Common myeloid progenitor, CD34-positive (primary cell): ENCODE measurements around the gene ERGIC1.

ENCODE experiments used
- CTCF ChIA-PET: fragments of 350-600 bp; sonication (Branson Sonifier 250); formaldehyde crosslinking; loops from one replicate; lab custom pipeline; 2021; ENCODE audit warnings: antibody characterized with exemption; lab: Charles Lee
- POLR2A ChIA-PET: fragments of 350-600 bp; sonication (Branson Sonifier 250); formaldehyde crosslinking; loops from one replicate; lab custom pipeline; 2021; ENCODE audit warnings: antibody characterized with exemption; lab: Charles Lee
- DNase-seq, 3 donors: peaks; one replicate each; pipeline versions ENCODE4 v3.0.0 to v3.0.0-alpha.2; 2013
- H3K27ac ChIP-seq, 2 experiments: 1 replicate in 1 of 2; 2 replicates in 1 of 2; pipeline ENCODE4 v1.7.0; 2013; ENCODE audit warnings: inconsistent platforms in 2 of 2, low read length in 2 of 2, mild to moderate bottlenecking in 2 of 2, low read depth in 1 of 2, moderate library complexity in 1 of 2; ENCODE audit not compliant: severe bottlenecking in 2 of 2, insufficient read depth in 1 of 2, poor library complexity in 1 of 2
- H3K27me3 ChIP-seq, 5 experiments: replicated peaks in 2 of 5; 1 replicate in 3 of 5; 2 replicates in 2 of 5; pipeline versions ENCODE4 v1.6.1 to v1.7.0; 2013; ENCODE audit warnings: low read length in 4 of 5, mild to moderate bottlenecking in 2 of 5, moderate library complexity in 2 of 5, inconsistent platforms in 1 of 5; ENCODE audit not compliant: insufficient read depth in 5 of 5, control insufficient read depth in 4 of 5
- H3K36me3 ChIP-seq, 4 experiments: 1 replicate in 2 of 4; 2 replicates in 2 of 4; pipeline versions ENCODE4 v1.6.1 to v1.7.0; 2013; ENCODE audit warnings: low read length in 3 of 4, control low read depth in 1 of 4, mild to moderate bottlenecking in 1 of 4; ENCODE audit not compliant: control insufficient read depth in 4 of 4, insufficient read depth in 4 of 4
- H3K4me1 ChIP-seq, 4 experiments: 1 replicate in 3 of 4; 2 replicates in 1 of 4; pipeline versions ENCODE4 v1.6.1 to v1.7.1; 2013; ENCODE audit warnings: low read length in 3 of 4, mild to moderate bottlenecking in 3 of 4, control low read depth in 1 of 4, inconsistent platforms in 1 of 4, moderate library complexity in 1 of 4; ENCODE audit not compliant: control insufficient read depth in 4 of 4, insufficient read depth in 4 of 4; ENCODE audit errors: control extremely low read depth in 1 of 4
- H3K4me3 ChIP-seq, 7 experiments: 1 replicate in 4 of 7; 2 replicates in 3 of 7; pipeline versions ENCODE4 v1.5.1 to v1.7.0; 2013; ENCODE audit warnings: mild to moderate bottlenecking in 7 of 7, low read length in 6 of 7, moderate library complexity in 6 of 7, inconsistent platforms in 2 of 7, low read depth in 2 of 7, control low read depth in 1 of 7; ENCODE audit not compliant: insufficient read depth in 4 of 7, control insufficient read depth in 1 of 7; ENCODE audit errors: extremely low read depth in 1 of 7
- H3K9me3 ChIP-seq, 5 experiments: 1 replicate in 4 of 5; 2 replicates in 1 of 5; pipeline versions ENCODE4 v1.6.1 to v1.7.1; 2013; ENCODE audit warnings: low read length in 4 of 5, mild to moderate bottlenecking in 2 of 5, inconsistent platforms in 1 of 5, low read depth in 1 of 5, moderate library complexity in 1 of 5; ENCODE audit not compliant: control insufficient read depth in 4 of 5, insufficient read depth in 2 of 5; ENCODE audit errors: control extremely low read depth in 1 of 5
- WGBS: methylation state at CpG from one replicate; pipeline ENCODE4 v1.1.5; 2013; ENCODE audit not compliant: insufficient coverage; 5-methylcytosine and 5-hydroxymethylcytosine counted together

The ERGIC1 gene

GRCh38 chr5:172942556-172942955, 108.5 kb downstream of the ERGIC1 start:
- Histone ChIP-seq H3K4me1 (peaks cover 0 to 17% (median 12%) of the 10 kb centered on the region in 4 experiments), H3K27ac (no peak overlapping the region), H3K9me3 (no peaks in the 10 kb centered on the region), H3K27me3 (no peaks in the 10 kb centered on the region), H3K36me3 (peaks cover 2 to 88% (median 64%) of the 10 kb centered on the region in 4 experiments), H3K4me3 (no peak overlapping the region)
- 96% methylated on average over 11 of the region's 11 CpGs for WGBS
- POLR2A ChIA-PET: no interaction called here
- DNase-seq: no peak
- CTCF ChIA-PET: interaction anchor here (0.8 to 4.4 kb wide), 9 partner anchors 10 to 242 kb away, joined by 3 to 31 read pairs (median 3); partner anchors contain the start of gene RPL26L1

- H3K9me3 ChIP-seq: no peaks in the 10 kb centered on the region
- WGBS: 55% methylated on average over 13 of the region's 18 CpGs
- DNase-seq: peak; percentile 38 to 88 (median 72)
- ChIA-PET CTCF (interaction anchor here (0.6 to 4.4 kb wide), 11 partner anchors 10 to 464 kb away, joined by 3 to 31 read pairs (median 3); no protein-coding TSS in a partner anchor), POLR2A (interaction anchor here (1.4 kb wide), 1 partner anchor 11 kb away, joined by 3 read pairs; no protein-coding TSS in a partner anchor)
- H3K36me3 ChIP-seq: peaks cover 3 to 88% (median 65%) of the 10 kb centered on the region in 4 experiments
- H3K27ac ChIP-seq: peak overlapping the region in 1 of 2 experiments; percentile 44
- H3K27me3 ChIP-seq: no peaks in the 10 kb centered on the region
- no peak overlapping the region for H3K4me3 ChIP-seq
- peaks cover 0 to 17% (median 12%) of the 10 kb centered on the region in 4 experiments for H3K4me1 ChIP-seq
Measured at GRCh38 chr5:172943283-172943841, 109.3 kb downstream of the ERGIC1 start.

GRCh38 chr5:172943906-172944305, 109.9 kb downstream of the ERGIC1 start:
- WGBS: 59% methylated on average over 7 of the region's 8 CpGs
- H3K27ac ChIP-seq: peak overlapping the region in 1 of 2 experiments; percentile 38
- H3K36me3 ChIP-seq: peaks cover 6 to 87% (median 65%) of the 10 kb centered on the region in 4 experiments
- H3K4me3 ChIP-seq: no peak overlapping the region
- POLR2A ChIA-PET: interaction anchor here (0.7 to 1.4 kb wide), 2 partner anchors 12 to 18 kb away, joined by 3 to 4 read pairs; no protein-coding TSS in a partner anchor
- H3K4me1 ChIP-seq: peaks cover 0 to 17% (median 12%) of the 10 kb centered on the region in 4 experiments
- DNase-seq: peak in 2 of 3 donors; percentile 39 to 62
- no peaks in the 10 kb centered on the region for H3K27me3 ChIP-seq
- no peaks in the 10 kb centered on the region for H3K9me3 ChIP-seq
- CTCF ChIA-PET: interaction anchor here (0.6 to 4.4 kb wide), 7 partner anchors 10 to 464 kb away, joined by 3 to 31 read pairs (median 4); no protein-coding TSS in a partner anchor

GRCh38 chr5:172944741-172945140, 110.7 kb downstream of the ERGIC1 start:
- DNase-seq: no peak
- no peaks in the 10 kb centered on the region for H3K27me3 ChIP-seq
- peaks cover 0 to 17% (median 12%) of the 10 kb centered on the region in 4 experiments for H3K4me1 ChIP-seq
- no peak overlapping the region for H3K4me3 ChIP-seq
- CTCF ChIA-PET: interaction anchor here (0.6 to 4.4 kb wide), 3 partner anchors 12 to 523 kb away, joined by 4 to 31 read pairs (median 5); no protein-coding TSS in a partner anchor
- 98% methylated on average over 5 of the region's 6 CpGs for WGBS
- H3K27ac ChIP-seq: no peak overlapping the region
- POLR2A ChIA-PET: interaction anchor here (0.7 kb wide), 1 partner anchor 18 kb away, joined by 4 read pairs; no protein-coding TSS in a partner anchor
- H3K9me3 ChIP-seq: no peaks in the 10 kb centered on the region
- peaks cover 7 to 87% (median 59%) of the 10 kb centered on the region in 4 experiments for H3K36me3 ChIP-seq

GRCh38 chr5:172945151-172945550, 111.1 kb downstream of the ERGIC1 start:
- H3K27me3 ChIP-seq: no peaks in the 10 kb centered on the region
- H3K9me3 ChIP-seq: no peaks in the 10 kb centered on the region
- ChIA-PET CTCF (interaction anchor here (0.6 to 4.4 kb wide), 4 partner anchors 13 to 524 kb away, joined by 3 to 31 read pairs (median 4); no protein-coding TSS in a partner anchor), POLR2A (no interaction called here)
- no peak for DNase-seq
- peaks cover 0 to 17% (median 12%) of the 10 kb centered on the region in 4 experiments for H3K4me1 ChIP-seq
- no peak overlapping the region for H3K27ac ChIP-seq
- 98% methylated on average over 6 of the region's 6 CpGs for WGBS
- no peak overlapping the region for H3K4me3 ChIP-seq
- peaks cover 8 to 87% (median 58%) of the 10 kb centered on the region in 4 experiments for H3K36me3 ChIP-seq

GRCh38 chr5:172946146-172946545, 112.1 kb downstream of the ERGIC1 start:
- H3K27me3 ChIP-seq: no peaks in the 10 kb centered on the region
- no peak overlapping the region for H3K27ac ChIP-seq
- DNase-seq: no peak
- POLR2A ChIA-PET: no interaction called here
- WGBS: 95% methylated on average over 6 of the region's 7 CpGs
- H3K4me1 ChIP-seq: peaks cover 0 to 17% (median 12%) of the 10 kb centered on the region in 4 experiments
- no peak overlapping the region for H3K4me3 ChIP-seq
- CTCF ChIA-PET: interaction anchor here (1.2 to 4.4 kb wide), 3 partner anchors 14 to 239 kb away, joined by 3 to 31 read pairs (median 3); no protein-coding TSS in a partner anchor
- H3K9me3 ChIP-seq: no peaks in the 10 kb centered on the region
- H3K36me3 ChIP-seq: peaks cover 13 to 87% (median 58%) of the 10 kb centered on the region in 4 experiments
